Neural cell (in vitro differentiated cells): ENCODE results near the gene COL4A2. TPM values are rescaled to one million over a fixed set of nuclear protein-coding genes. Genes with fewer than 3 reads are reported as not detected.

Source experiments
- H2AFZ ChIP-seq: fragments of 200-600, 300-800 bp; sonication (generic), shearing (Covaris generic); 2 replicates; pipeline ENCODE4 v1.6.0; 2014; ENCODE audit warnings: low read depth, mild to moderate bottlenecking, antibody characterized with exemption, low read length, moderate library complexity
- H3F3A ChIP-seq: fragments of 200-600 bp; shearing (Covaris generic); 2 replicates; pipeline ENCODE4 v1.6.1; 2016; ENCODE audit warnings: mild to moderate bottlenecking, moderate library complexity, mixed read lengths, antibody characterized with exemption, low read length; ENCODE audit not compliant: insufficient read depth, poor library complexity, severe bottlenecking
- H3K27ac ChIP-seq: fragments of 200-600, 300-800 bp; sonication (generic), shearing (Covaris generic); 2 replicates; pipeline ENCODE4 v1.5.1; 2014; ENCODE audit warnings: mild to moderate bottlenecking, low read length, moderate library complexity
- H3K27me3 ChIP-seq: fragments of 300-800, 200-600 bp; sonication (generic), shearing (Covaris generic); 2 replicates; pipeline ENCODE4 v1.6.0; 2014; ENCODE audit warnings: mild to moderate bottlenecking, low read depth, low read length, moderate library complexity; ENCODE audit not compliant: insufficient read depth
- H3K36me3 ChIP-seq: fragments of 300-800, 200-600 bp; sonication (generic), shearing (Covaris generic); 2 replicates; pipeline ENCODE4 v1.5.1; 2014; ENCODE audit warnings: mild to moderate bottlenecking, antibody characterized with exemption, low read length, moderate library complexity; ENCODE audit not compliant: insufficient read depth
- H3K4me2 ChIP-seq: fragments of 300-800, 200-600 bp; sonication (generic), shearing (Covaris generic); 2 replicates; pipeline ENCODE4 v1.6.0; 2014; ENCODE audit warnings: mild to moderate bottlenecking, low read length
- H3K4me3 ChIP-seq: fragments of 300-800, 200-600 bp; sonication (generic), shearing (Covaris generic); 2 replicates; pipeline ENCODE4 v1.5.1; 2014; ENCODE audit warnings: mild to moderate bottlenecking, low read length, moderate library complexity
- H3K79me2 ChIP-seq: fragments of 200-600 bp; shearing (Covaris generic); replicated peaks from 2 replicates; pipeline ENCODE4 v1.6.0; 2014; ENCODE audit warnings: mild to moderate bottlenecking, low read length, moderate library complexity; ENCODE audit not compliant: insufficient read depth
- H3K9ac ChIP-seq: fragments of 300-800, 200-600 bp; sonication (generic), shearing (Covaris generic); 2 replicates; pipeline ENCODE4 v1.6.1; 2016; ENCODE audit warnings: mild to moderate bottlenecking, low read length, mixed read lengths
- H3K9me2 ChIP-seq: fragments of 200-600 bp; shearing (Covaris generic); 2 replicates; pipeline ENCODE4 v1.6.1; 2016; ENCODE audit warnings: mild to moderate bottlenecking, low read length, mixed read lengths; ENCODE audit not compliant: insufficient read depth
- H3K9me3 ChIP-seq: fragments of 200-600, 300-800 bp; sonication (generic), shearing (Covaris generic); 2 replicates; pipeline ENCODE4 v1.6.1; 2016; ENCODE audit warnings: mild to moderate bottlenecking, mixed run types, low read length, moderate library complexity, mixed read lengths
- H4K20me1 ChIP-seq: fragments of 200-600 bp; shearing (Covaris generic); 2 replicates; pipeline ENCODE4 v1.6.1; 2016; ENCODE audit warnings: mild to moderate bottlenecking, mixed run types; ENCODE audit not compliant: insufficient read depth
- CTCF ChIP-seq: fragments of 450-650 bp; IDR thresholded peaks from 2 replicates; pipeline ENCODE4 v1.5.1; 2014; ENCODE audit warnings: antibody characterized with exemption, mild to moderate bottlenecking, moderate library complexity; ENCODE audit not compliant: poor library complexity, severe bottlenecking
- EP300 ChIP-seq: fragments of 450-650 bp; conservative IDR thresholded peaks from 2 replicates; pipeline ENCODE4 v1.6.1; 2014; ENCODE audit warnings: antibody characterized with exemption, mild to moderate bottlenecking, moderate library complexity; ENCODE audit not compliant: poor library complexity, severe bottlenecking
- EZH2 ChIP-seq: fragments of 200-600, 300-800 bp; shearing (Covaris generic), sonication (generic); IDR thresholded peaks from 2 replicates; pipeline ENCODE4 v1.6.1; 2014; ENCODE audit warnings: antibody characterized with exemption, low read length, borderline replicate concordance, mild to moderate bottlenecking; ENCODE audit not compliant: insufficient read depth, poor library complexity, severe bottlenecking
- MXI1 ChIP-seq: fragments of 450-650 bp; conservative IDR thresholded peaks from 2 replicates; pipeline ENCODE4 v1.6.1; 2014; ENCODE audit warnings: antibody characterized with exemption, mild to moderate bottlenecking; ENCODE audit not compliant: poor library complexity, severe bottlenecking
- POLR2AphosphoS5 ChIP-seq: IDR thresholded peaks from 2 replicates; pipeline ENCODE4 v1.6.1; 2012
- RAD21 ChIP-seq: fragments of 450-650 bp; conservative IDR thresholded peaks from 2 replicates; pipeline ENCODE4 v1.6.1; 2014; ENCODE audit warnings: antibody characterized with exemption, mild to moderate bottlenecking, moderate library complexity
- REST ChIP-seq: IDR thresholded peaks from 2 replicates; pipeline ENCODE4 v1.6.1; 2012; ENCODE audit warnings: borderline replicate concordance
- SMC3 ChIP-seq: fragments of 450-650 bp; conservative IDR thresholded peaks from 2 replicates; pipeline ENCODE4 v1.6.1; 2014; ENCODE audit warnings: antibody characterized with exemption, mild to moderate bottlenecking, moderate library complexity; ENCODE audit not compliant: poor library complexity
- TAF1 ChIP-seq: IDR thresholded peaks from 2 replicates; pipeline ENCODE4 v1.6.1; 2012; ENCODE audit warnings: low read depth
- polyA plus RNA-seq: library from polyadenylated mRNA; depleted of rRNA; stranded (reverse); fragments of >200 nt; gene quantifications from 2 replicates; pipeline ENCODE4 v1.2.3, GENCODE V29; 2014

COL4A2 gene
- polyA plus RNA-seq, 1 donor from 2014 or later: 30.8 TPM

- Histone ChIP-seq H3K79me2 (no peaks in the 10 kb centered on the region), H3K4me3 (no peak overlapping the region), H3K4me2 (no peak overlapping the region), H3K27me3 (no peaks in the 10 kb centered on the region), H3F3A (no peaks in the 10 kb centered on the region), H3K27ac (no peak overlapping the region), H3K9me2 (no peaks in the 10 kb centered on the region), H2AFZ (no peak overlapping the region), H4K20me1 (no peaks in the 10 kb centered on the region), H3K9ac (no peak overlapping the region), H3K36me3 (no peaks in the 10 kb centered on the region), H3K9me3 (no peaks in the 10 kb centered on the region)
- TF ChIP-seq TAF1: no peak
- TF ChIP-seq CTCF: no peak
Observed at GRCh38 chr13:110347535-110348308, 40.6 kb downstream of the COL4A2 start.

- no peak overlapping the region for H3K4me3 ChIP-seq
- no peak overlapping the region for H3K27ac ChIP-seq
- H4K20me1 ChIP-seq: no peaks in the 10 kb centered on the region
- no peaks in the 10 kb centered on the region for H3F3A ChIP-seq
- H3K36me3 ChIP-seq: no peaks in the 10 kb centered on the region
- H3K4me2 ChIP-seq: no peak overlapping the region
- no peaks in the 10 kb centered on the region for H3K9me2 ChIP-seq
- H3K9ac ChIP-seq: no peak overlapping the region
- TF ChIP-seq MXI1: no peak
- no peak for TF ChIP-seq EP300
- TF ChIP-seq CTCF: no peak
- no peak for TF ChIP-seq EZH2
- no peak for TF ChIP-seq REST
- TF ChIP-seq POLR2AphosphoS5: no peak
- no peak for TF ChIP-seq RAD21
- no peak for TF ChIP-seq SMC3
- no peak for TF ChIP-seq TAF1
- no peaks in the 10 kb centered on the region for H3K79me2 ChIP-seq
- no peaks in the 10 kb centered on the region for H3K27me3 ChIP-seq
- H2AFZ ChIP-seq: no peak overlapping the region
- no peaks in the 10 kb centered on the region for H3K9me3 ChIP-seq
Observed at GRCh38 chr13:110348309-110349105, 41.4 kb downstream of the COL4A2 start.
